Activated naive CD4-positive, alpha-beta T cell treated with anti-CD3 and anti-CD28 coated beads, Interleukin-2, amount 50 U/mL, for 72 hours (primary cell): Measurements from ENCODE around the gene TAS2R13. TPM values are rescaled to one million over a fixed set of nuclear protein-coding genes. Genes with fewer than 3 reads are reported as not detected.

Experiments used
- ATAC-seq, 2 donors: fragments of 150-1000 bp; cut with Tn5 transposase; 2 replicates each; pipeline ENCODE4 v1.10.0; 2021; ENCODE audit warnings: mild to moderate bottlenecking in 2 of 2, moderate library complexity in 2 of 2
- DNase-seq, 2 donors: peaks; one replicate each; pipeline ENCODE4 v3.0.0; 2021 to 2022; ENCODE audit warnings: low spot score in 2 of 2
- H3K27ac Mint-ChIP-seq, 2 donors: one replicate each; pipeline ENCODE4 v1.8.0; 2022; ENCODE audit warnings: mild to moderate bottlenecking in 2 of 2, mixed read lengths in 2 of 2
- H3K36me3 Mint-ChIP-seq, 2 donors: one replicate each; pipeline ENCODE4 v1.8.0; 2022; ENCODE audit warnings: mixed read lengths in 2 of 2
- H3K9me3 Mint-ChIP-seq, 2 donors: one replicate each; pipeline ENCODE4 v1.8.0; 2022; ENCODE audit warnings: mixed read lengths in 2 of 2
- total RNA-seq, 2 donors: library from RNA; stranded (reverse); gene quantifications; one replicate each; pipeline ENCODE4 v1.2.3, GENCODE V29; 2022

TAS2R13 gene
- total RNA-seq, 2 donors from 2014 or later = 0.23 to 1.3 TPM

DNA sequence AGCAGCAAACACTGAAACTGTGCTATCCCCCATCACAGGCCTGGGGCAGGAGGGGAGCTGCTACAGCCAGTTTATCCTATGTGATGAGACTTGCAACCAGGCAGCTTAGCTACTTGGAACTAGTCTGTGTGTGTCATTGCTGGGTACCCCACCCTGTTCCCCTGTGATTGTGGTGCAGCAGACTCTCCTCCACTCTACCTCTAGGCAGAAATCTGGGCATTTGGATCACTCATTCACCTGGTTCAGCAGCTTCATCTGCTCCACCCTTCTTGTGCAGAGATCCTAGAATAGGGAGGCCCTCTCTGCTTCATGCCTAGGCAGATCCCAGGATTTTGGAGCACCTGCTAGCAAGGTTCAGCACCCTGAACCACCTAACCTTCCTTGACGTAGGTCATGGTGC lies 8.8 kb downstream of the TAS2R13 start:
- DNase-seq (no peak), ATAC-seq (no peak)
- H3K36me3 Mint-ChIP-seq = peaks cover 44 to 47% of the 10 kb centered on the region in 2 donors
- H3K9me3 Mint-ChIP-seq = peaks cover 16 to 21% of the 10 kb centered on the region in 2 donors
- H3K27ac Mint-ChIP-seq = no peak overlapping the region

DNA sequence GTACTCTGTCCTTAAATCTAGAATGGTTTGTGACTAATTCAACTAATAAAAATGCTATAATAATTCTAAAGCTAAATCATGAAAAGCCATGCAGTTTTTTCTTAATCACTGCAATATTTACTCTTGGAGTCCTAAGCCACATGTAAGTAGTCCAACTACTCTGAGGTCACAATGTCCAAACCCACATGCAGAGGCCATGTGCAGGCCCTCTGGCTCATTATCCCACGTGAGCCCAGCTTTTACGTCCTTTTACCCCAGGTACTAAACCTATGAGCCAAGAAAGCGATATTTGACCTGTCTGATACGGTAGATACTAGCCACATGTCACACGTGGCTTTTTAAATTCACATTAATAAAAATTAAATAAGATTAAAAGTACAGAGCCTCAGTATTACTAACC lies 12.5 kb downstream of the TAS2R13 start:
- Mint-ChIP-seq H3K27ac (no peak overlapping the region), H3K36me3 (peaks cover 15 to 26% of the 10 kb centered on the region in 2 donors), H3K9me3 (peaks cover 0 to 9% of the 10 kb centered on the region in 2 donors)
- DNase-seq = no peak
- no peak for ATAC-seq

DNA sequence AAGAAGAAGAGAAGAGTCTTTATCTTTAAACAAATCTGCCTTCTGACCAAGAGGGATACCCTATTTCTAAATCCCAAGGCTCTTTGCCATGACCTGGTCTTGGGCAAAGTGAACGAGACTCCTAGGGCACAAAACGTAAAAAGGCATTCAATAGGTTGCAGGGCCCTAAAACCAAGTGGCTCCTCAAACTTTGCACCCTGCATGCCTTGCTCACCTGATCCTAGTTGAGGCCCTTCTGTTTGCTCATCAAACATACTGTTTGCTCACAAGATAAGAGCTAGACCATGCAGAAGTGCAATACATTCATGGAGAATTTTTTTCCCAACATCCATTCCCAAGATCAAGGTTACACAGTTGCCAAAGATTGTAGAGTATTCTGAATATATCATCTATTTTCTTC lies 17.4 kb downstream of the TAS2R13 start:
- Mint-ChIP-seq H3K27ac (no peak overlapping the region), H3K36me3 (peaks cover 0 to 5% of the 10 kb centered on the region in 2 donors), H3K9me3 (no peaks in the 10 kb centered on the region)
- no peak for DNase-seq
- no peak for ATAC-seq

DNA sequence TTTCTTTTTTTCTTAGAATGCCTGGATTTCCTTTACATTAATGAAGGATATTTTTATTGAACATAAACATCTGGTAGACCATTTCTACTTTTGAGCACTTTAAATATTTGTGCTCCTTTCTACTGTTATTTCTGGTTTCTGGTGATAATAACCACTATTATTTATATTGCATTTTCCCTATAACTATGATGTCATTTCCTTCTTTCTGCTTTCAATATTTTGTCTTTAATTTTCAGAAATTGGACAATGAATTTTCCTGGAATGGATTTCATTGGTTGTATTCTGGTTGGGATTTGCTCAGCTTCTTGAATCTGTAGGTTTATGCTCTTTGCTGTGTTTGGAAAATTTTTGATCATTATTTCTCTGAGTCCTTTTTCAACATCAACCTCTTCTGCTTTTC lies 20.1 kb downstream of the TAS2R13 start:
- DNase-seq (no peak), ATAC-seq (no peak)
- no peaks in the 10 kb centered on the region for H3K9me3 Mint-ChIP-seq
- H3K36me3 Mint-ChIP-seq = peaks cover 0 to 4% of the 10 kb centered on the region in 2 donors
- no peak overlapping the region for H3K27ac Mint-ChIP-seq

DNA sequence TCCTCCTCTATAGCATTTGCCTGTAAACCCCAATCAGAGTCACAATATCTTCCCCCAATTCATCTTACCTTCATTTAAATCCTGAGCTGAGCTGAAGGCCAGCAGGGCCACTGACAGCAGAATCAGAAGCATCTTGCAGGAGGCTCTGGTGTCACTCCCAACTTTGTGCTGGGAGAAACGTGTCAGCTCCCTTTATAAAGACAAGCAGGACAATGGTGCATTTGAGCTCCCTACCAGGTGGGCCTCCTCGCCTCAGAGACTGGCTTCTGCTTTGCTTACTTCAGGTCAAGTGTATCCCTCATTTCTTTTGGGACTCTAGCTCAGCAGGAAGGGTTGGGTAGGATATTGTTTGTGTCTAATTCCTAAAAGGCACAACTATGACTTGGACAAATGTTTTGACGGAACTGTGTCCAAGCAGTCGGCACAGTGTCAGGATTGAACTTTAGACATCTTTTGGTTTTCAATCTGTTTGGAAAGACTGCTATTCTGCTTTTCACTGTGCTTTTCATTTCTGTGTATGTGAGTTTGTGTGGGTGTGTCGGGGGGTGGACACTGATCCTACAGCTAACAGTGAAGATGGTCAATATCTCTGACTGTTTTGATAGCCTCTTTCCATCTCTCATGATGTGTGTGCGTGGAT lies 25.2 kb downstream of the TAS2R13 start, which contains the start of gene PRH1:
Gene PRH1 (minus strand): TSS at position 170 of the 640 bp plus-strand sequence. CDS start 38 bp downstream, at position 132.
- Mint-ChIP-seq H3K9me3 (no peaks in the 10 kb centered on the region), H3K36me3 (peaks cover under 1 to 13% of the 10 kb centered on the region in 2 donors), H3K27ac (peak within 1 kb of the TSS in 1 of 2 donors; percentile 12)
- DNase-seq (no peak), ATAC-seq (no peak)

DNA sequence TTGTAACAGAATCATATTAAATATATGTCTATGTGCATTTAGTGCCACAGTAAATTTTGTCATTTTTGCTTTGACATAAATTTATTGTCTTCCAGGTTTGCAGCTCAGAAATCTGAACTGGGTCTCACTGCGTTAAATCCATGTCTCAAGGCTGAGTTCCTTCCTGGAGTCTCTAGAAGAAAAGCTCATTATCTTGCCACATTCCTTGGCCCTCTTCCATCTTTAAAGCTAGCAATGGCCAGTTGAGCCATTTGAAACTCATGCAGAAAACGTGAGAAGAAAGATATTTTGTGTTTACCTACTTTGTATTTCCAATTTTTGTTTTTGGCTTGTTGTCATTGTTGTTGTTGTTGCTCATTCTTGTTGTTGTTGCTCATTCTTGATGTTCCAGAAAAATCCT lies 36.0 kb downstream of the TAS2R13 start:
- Mint-ChIP-seq H3K9me3 (peaks cover 9 to 15% of the 10 kb centered on the region in 2 donors), H3K36me3 (peaks cover 19 to 34% of the 10 kb centered on the region in 2 donors), H3K27ac (no peak overlapping the region)
- DNase-seq = no peak
- ATAC-seq = no peak

DNA sequence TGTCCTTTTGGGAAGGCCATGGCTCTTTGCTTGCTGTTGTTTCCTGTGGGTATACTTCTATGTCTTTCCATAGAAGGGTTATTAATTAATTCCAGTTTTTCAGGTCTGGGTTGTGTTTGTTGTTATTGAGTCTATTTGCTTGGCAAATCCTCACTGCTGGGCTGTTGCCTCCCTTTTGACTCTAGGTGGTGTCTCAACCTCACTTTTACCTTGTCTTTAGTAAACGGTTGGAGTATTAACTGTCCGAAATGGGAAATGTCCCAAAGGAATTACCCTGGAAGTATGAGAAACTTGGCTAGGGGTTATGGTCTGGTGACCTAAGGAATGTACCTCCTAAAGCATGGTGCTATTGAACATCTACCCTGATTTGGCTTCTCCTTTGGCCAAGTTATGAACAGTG lies 42.0 kb downstream of the TAS2R13 start:
- Mint-ChIP-seq H3K9me3 (peaks cover 3 to 12% of the 10 kb centered on the region in 2 donors), H3K27ac (no peak overlapping the region), H3K36me3 (peaks cover 10 to 29% of the 10 kb centered on the region in 2 donors)
- no peak for DNase-seq
- no peak for ATAC-seq

DNA sequence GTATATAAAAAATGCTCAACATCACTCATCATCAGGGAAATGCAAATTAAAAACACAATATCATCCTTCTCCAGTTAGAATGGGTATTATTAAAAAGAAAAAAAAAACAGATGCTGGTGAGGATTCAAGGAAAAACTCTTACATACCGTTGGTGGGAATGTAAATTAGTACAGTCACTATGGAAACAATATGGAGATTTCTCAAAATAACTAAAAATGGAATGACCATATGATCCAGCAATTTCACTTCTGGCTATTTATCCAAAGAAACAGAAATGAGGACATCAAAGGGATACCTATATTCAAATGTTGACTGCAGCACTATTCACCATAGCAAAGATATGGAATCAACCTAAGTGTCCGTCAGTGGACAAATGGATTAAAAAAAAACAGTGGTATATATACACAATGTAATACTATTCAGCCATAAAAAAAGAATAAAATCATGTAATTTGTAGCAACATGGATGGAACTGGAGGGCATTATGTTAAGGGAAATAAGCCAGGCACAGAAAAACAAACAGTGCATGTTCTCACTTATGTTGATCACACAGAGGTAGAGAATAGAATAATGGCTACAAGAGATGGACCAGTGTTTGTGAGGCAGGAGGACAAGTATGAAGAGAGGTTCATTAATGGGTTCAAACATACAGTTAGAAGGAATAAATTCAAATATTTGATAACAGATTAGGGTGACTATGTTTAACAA lies 45.7 kb downstream of the TAS2R13 start:
- Mint-ChIP-seq H3K27ac (no peak overlapping the region), H3K36me3 (peaks cover 19 to 63% of the 10 kb centered on the region in 2 donors), H3K9me3 (peaks cover 16 to 37% of the 10 kb centered on the region in 2 donors)
- no peak for ATAC-seq
- no peak for DNase-seq

DNA sequence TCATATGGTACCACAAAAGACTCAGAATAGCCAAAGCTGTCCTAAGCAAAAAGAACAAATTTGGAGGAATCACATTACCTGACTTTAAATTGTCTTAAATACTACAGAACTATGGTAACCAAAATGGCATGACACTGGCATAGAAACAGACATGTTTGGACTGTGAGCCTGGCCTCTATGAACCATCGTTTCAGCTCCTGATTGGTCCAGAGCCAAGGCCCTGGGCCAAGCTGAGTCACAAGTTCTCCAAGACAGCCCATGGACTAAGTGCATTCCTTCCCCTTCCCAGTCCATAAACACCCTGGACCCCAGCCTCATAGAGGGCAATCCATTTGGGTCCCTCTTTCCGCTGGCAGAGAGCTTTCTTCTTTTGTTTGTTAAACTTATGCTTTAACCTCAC lies 48.0 kb downstream of the TAS2R13 start:
- Mint-ChIP-seq H3K36me3 (peaks cover 42 to 72% of the 10 kb centered on the region in 2 donors), H3K27ac (no peak overlapping the region), H3K9me3 (peaks cover 30 to 57% of the 10 kb centered on the region in 2 donors)
- DNase-seq = no peak
- ATAC-seq = no peak

Other genes starting within 250 kb of the TAS2R13 start
- gene STYK1, start 235.5 kb downstream of the TAS2R13 start, total RNA-seq = under 1 TPM in 1 of 2 donors, not detected in 1; 0.74 TPM
- 100 to 1,000 TPM in 1 of 2 donors, 10 to 100 TPM in 1; 44.9 to 156 TPM for gene YBX3, start 186.2 kb downstream of the TAS2R13 start, total RNA-seq
- not detected for gene TAS2R7, start 106.9 kb downstream of the TAS2R13 start, total RNA-seq
- gene TAS2R8, start 102.3 kb downstream of the TAS2R13 start, total RNA-seq = not detected
- not detected for gene TAS2R9, start 99.4 kb downstream of the TAS2R13 start, total RNA-seq
- not detected for gene TAS2R10, start 83.2 kb downstream of the TAS2R13 start, total RNA-seq
- 1 to 10 TPM in 1 of 2 donors, under 1 TPM in 1; 0.48 to 2.4 TPM for gene PRR4, start 60.1 kb downstream of the TAS2R13 start, total RNA-seq
- gene PRH1, start 25.3 kb downstream of the TAS2R13 start, total RNA-seq = 10 to 100 TPM in 1 of 2 donors, 1 to 10 TPM in 1; 7.8 to 25.1 TPM
- not detected for gene PRH2, start 19.7 kb upstream of the TAS2R13 start, total RNA-seq
- gene TAS2R14, start 29.7 kb upstream of the TAS2R13 start, total RNA-seq = 1 to 10 TPM; 1.0 to 3.0 TPM
- 1 to 10 TPM in 1 of 2 donors, under 1 TPM in 1; 0.55 to 1.3 TPM for gene TAS2R50, start 77.3 kb upstream of the TAS2R13 start, total RNA-seq
- 1 to 10 TPM; 1.5 to 3.7 TPM for gene TAS2R20, start 88.7 kb upstream of the TAS2R13 start, total RNA-seq
- 1 to 10 TPM; 3.2 to 4.7 TPM for gene TAS2R19, start 113.1 kb upstream of the TAS2R13 start, total RNA-seq
- 1 to 10 TPM; 4.3 to 4.4 TPM for gene TAS2R31, start 121.8 kb upstream of the TAS2R13 start, total RNA-seq
- gene TAS2R46, start 152.7 kb upstream of the TAS2R13 start, total RNA-seq = 1 to 10 TPM; 1.5 to 2.4 TPM
- 1 to 10 TPM in 1 of 2 donors, under 1 TPM in 1; 0.30 to 2.7 TPM for gene TAS2R43, start 182.8 kb upstream of the TAS2R13 start, total RNA-seq
- gene TAS2R30, start 225.1 kb upstream of the TAS2R13 start, total RNA-seq = 1 to 10 TPM; 2.9 to 3.9 TPM